Hindlimb muscle (tissue), 1 donor: Measurements from ENCODE around the gene NFIA. TPM values are rescaled to one million over a fixed set of nuclear protein-coding genes. Genes with fewer than 3 reads are reported as not detected.

Experiments used
- DNase-seq: peaks from one replicate; pipeline ENCODE4 v3.0.0-alpha.2; 2013
- polyA plus RNA-seq: library from polyadenylated mRNA; unstranded; fragments of 120-200 nt; gene quantifications from one replicate; pipeline ENCODE4 v1.2.1, GENCODE V29; 2013; ENCODE audit not compliant: insufficient read length

NFIA gene
- polyA plus RNA-seq, 1 donor = 32.9 TPM

GRCh38 chr1:61307422-61308142 lies 225.2 kb downstream of the NFIA start:
- no peak for DNase-seq

DNA sequence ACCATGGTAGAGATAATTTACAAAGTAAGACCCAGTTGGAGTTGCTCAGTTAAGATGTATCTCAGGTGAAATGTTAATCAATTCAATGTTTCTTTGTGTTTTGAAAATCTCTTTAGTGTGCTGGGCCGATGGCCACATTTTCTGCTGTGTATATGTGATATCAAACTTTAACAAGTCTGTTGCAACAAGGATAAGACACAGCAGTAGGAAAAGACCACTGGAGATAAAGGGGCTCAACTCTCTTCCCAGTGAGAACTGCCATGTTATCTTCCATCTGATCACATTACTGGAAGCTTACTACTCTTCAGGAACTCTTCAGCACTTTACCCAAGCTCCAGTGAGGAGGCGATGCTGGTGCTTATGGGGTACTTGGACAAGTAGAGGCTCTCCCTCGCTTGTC lies 227.7 kb downstream of the NFIA start:
- DNase-seq = no peak

DNA sequence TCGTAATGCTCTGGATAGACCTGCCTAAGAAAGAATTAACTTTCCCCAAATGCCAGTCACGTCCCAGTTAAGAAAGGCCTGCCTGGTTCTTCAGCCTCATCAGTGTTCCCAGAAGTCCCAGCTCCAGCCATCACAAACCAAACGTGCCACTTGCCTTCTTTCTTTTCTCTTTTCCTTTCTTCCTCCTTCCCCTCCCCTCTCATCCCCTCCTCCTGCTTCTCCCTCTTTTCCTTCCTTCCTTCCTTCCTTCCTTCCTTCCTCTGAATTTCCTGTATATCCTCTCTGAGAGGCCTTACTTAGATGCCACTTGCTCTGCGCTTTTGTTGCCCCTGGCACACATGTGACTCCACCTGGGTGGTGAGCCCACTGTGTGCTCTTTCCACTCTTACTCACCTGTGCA lies 228.2 kb downstream of the NFIA start:
- DNase-seq = no peak

DNA sequence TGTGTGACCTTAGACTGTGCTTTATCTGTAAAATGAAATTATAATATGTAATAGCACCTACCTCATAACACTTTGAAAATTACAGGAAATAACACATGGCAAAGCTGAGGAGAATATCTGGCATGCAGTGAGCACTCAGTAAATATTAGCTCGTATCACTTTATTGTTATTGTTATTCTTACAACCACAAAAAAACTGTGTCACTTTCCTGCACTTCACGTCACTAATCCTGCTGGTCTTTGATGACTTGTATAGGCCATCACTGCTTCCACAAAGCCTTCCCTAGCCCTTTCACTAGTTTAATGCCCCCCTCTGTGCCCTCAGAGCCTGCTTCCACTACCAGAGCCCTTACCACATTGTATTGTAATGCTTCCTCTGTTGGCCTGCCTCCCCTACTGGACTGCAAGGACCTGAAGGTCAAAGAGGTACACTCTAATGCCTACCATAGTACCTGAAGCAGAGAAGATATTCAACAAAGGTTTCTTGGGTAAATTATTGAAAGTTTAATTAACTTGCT lies 231.6 kb downstream of the NFIA start:
- no peak for DNase-seq

DNA sequence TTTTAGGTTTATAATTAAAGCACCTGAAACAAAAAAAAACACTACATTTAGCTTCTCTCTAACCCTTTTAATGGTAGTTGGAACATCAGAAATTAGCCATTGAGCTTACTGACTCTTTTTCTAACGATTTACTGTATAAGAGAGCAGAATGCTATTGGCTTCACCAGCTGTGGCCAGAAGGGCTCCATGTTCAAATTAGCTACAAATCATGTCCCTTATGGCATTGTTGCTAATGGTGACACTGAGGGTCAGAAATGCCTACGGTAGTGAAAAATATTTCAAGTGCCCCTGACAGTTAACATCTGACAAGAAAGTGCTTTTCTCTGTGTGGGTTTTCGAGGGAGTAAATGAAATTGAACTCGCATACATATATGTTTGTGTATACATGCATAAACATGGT lies 232.7 kb downstream of the NFIA start:
- DNase-seq = no peak

GRCh38 chr1:61316493-61316892 lies 234.1 kb downstream of the NFIA start:
- no peak for DNase-seq

DNA sequence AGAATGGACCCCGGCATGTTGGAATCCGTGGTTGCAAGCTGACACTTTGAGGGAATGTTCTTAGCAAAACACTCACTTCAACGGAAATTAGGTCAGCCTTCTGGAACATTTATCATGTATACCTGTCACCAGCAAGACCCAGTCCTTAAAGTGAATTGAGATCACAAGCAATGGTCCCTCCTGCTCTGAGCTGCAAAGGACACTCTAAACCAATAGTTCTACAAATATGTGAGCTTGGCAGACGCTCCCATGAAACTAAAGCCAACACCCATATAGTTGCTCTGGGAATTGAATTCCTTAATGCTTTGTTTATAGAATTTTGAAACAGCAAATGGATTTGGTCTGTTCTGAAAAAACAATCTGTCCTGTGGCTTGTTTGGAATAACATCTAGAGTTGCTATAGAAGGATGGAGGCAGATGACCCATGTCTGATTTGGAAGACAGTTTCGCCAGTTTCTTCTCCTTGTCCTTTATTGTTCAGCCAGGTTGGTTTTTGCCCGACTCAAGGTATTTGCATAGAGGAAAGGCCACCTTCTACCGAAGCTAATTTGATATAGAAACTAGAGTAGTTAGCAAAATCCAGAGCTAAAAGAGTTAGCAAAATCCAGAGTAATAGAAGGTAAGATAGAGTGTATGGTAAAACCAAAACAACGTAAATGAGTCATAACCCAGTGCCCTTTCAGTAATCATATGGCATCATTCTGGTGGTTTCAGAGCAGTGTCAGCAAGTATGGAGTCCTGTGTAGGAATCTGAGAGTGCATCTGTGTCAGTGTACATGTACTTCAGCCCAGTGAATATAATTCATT lies 236.2 kb downstream of the NFIA start:
- peak; percentile 84 for DNase-seq

DNA sequence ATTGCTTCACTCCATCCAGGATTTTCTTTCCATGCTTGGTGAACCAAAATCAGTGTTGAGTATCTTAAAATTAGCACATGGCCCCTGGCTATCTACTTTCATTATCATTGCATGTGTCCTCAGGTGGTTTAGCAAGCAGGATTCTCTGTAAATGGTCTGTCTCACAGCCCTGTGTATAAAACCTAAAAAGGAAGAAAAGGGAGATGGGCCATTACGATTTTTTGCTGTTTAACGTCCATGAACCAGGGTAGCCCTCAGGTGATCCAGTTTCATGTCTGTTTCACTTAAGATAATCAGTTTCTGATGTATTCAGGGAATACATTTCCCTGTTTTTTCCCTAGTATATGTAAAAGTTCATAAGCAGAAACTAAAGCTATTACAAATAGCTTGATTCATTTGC lies 238.2 kb downstream of the NFIA start:
- no peak for DNase-seq

GRCh38 chr1:61322008-61322744 lies 239.8 kb downstream of the NFIA start:
- DNase-seq = no peak

DNA sequence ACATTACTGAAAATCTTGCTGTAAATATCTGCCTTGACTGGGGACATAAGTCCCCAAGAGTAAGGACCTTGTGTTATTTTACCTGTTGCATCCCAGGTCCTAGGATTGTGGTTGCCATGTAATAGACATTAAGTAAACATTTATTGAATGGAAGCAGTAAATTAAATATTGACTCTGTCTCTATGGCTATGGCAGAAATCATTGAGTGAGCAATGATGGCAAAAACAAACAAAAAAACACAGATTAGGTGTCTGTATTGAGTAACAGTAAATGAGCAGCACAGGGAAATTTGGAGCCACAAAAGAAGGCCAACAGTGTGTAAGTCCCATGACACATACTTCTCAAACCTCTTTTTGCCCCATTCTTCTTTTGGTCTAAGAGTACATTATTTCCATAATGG lies 240.4 kb downstream of the NFIA start:
- no peak for DNase-seq

DNA sequence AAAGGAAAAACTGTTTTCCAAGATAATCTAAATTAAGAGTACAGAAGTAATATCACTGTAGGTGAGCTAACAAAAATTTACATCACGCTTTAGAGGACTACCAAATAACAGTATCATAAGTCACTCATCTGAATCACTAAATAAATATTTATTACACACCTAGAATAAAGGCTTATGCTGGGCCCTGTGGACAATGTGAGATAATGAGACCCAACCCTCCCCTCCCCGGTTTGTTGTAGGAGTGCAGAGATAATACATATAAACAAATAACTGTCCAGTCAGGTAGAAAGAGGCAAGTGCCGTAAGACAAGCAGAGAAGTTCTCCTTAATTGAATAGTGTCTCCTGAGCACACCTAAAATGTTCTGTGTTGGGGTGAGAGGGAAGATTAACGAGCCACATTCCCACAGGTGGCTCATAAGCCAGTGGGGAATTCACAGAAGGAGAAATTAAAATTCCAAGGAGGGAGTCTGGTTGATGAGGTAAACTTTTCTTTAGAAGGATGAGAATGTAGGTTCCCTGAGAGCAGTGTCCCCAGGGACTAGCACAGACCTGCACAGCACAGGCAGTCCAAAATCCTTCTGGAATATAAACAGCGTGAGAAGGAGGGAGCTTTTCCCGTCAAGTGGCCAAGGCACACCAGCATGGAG lies 241.4 kb downstream of the NFIA start:
- DNase-seq = no peak

- DNase-seq = no peak
These were observed 244.4 kb downstream of the NFIA start for GRCh38 chr1:61326713-61327112.

- no peak for DNase-seq
These were observed 245.1 kb downstream of the NFIA start for GRCh38 chr1:61327436-61327835.

- DNase-seq = no peak
These were observed 247.2 kb downstream of the NFIA start for GRCh38 chr1:61329556-61329955.

GRCh38 chr1:61330018-61330417 lies 247.7 kb downstream of the NFIA start:
- no peak for DNase-seq

DNA sequence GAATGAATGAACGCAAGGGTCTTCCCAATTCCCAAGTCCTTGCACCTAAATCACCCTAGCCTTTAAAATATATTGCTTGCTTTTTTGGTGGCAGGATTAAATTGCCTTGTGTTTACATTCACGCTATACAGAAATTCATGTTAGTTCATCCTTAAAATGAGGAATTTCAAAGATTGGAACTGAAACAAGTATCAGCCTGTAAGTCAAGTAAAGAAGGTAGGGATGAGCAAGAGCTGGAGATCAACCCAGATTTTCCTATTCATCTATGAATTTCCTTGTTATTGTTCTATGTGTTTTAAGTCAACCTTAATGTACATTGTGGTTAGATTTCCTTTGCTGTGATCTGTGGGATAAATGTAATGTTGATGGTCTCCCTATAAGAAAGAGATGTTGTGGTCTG lies 248.2 kb downstream of the NFIA start:
- no peak for DNase-seq

GRCh38 chr1:61332196-61332753 lies 249.9 kb downstream of the NFIA start:
- no peak for DNase-seq

DNA sequence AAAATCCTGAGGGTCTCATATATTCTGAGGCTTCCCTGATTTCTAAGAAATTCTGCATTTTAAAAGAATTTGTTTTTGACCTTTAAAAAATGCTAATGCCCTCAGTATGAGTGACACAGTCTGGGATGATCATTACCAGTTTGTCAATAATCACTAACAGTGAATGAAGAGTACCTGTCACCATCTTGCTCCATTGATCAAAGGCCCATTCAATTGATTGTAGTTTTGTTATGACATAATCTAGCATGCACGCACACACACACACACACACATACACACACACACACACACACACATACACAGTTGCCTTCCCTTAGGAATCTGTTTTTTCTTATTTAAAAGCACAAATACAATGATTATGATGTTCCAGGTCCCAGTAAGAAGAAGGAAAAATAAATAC lies 250.4 kb downstream of the NFIA start:
- no peak for DNase-seq

DNA sequence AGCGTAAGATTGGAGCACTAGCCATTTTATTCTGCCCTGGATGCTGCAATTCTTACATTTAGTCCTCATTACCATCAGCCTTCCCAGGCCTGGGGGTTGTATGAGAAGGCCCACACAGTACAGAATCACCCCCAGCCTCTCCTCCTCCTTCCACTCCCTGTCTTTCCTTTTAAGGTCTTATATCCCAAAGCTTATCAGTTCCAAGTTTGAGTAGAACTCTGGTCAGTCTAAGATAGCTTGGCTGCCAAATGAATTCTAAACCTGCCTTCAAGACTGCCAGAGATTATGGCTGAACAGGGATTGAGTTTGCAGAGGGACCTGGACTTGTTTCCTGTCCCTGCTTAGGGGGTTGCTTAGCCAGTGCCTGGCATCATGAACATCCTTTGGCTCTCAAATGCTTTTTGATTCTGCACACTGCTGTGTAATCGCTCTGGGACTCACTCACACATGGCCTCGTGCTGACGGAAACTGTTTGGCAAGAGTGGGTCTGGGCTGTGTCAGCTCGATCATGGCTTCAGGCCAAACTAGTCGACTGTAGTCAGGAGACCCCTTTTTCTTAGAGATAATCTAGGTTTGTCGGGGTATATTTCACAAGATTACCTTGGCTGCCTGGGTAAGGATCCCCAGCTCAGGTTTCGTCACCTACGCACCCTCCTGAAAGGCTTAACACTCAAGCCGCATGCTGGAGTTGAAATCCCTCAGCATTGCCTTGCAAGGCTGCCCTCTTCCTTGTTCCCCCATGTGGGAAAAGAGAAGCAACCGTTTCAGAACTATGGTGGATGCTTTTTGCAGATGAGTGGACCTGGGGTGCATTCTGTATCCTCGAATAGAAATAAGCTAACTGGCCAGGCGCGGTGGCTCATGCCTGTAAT lies 252.6 kb downstream of the NFIA start:
- peak; percentile 22 for DNase-seq

GRCh38 chr1:61337037-61337436 lies 254.7 kb downstream of the NFIA start:
- DNase-seq = no peak

DNA sequence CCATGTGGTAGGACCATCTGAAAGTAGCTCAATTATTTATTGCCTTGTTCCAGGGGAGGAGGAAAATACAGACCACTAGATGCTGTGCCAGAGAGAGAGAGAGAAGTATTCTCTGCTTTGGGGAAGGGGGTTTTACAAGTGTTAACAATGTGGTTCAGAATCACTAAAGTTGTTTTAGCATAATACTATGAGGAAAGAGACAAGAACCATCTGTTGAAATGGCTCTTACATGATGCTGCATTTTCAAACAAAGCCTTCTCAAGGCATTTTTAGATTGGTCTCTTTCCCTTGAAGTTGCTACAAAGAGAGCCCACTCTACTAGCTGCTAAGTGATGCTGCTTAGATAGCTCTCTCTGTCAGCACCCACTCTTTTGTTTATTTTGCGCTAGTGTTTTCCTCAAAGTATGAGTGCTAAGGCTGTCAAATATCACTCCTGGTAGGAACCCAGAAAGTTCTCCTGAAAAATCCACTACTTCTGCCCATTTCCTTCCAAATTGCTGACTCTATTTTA lies 255.1 kb downstream of the NFIA start:
- no peak for DNase-seq
